Spleen (tissue), 11 donors: ENCODE measurements around the gene NDUFS2. TPM values are rescaled to one million over a fixed set of nuclear protein-coding genes. Genes with fewer than 3 reads are reported as not detected.

ENCODE experiments used
- DNase-seq: peaks from one replicate; pipeline ENCODE4 v3.0.0-alpha.2; 2020
- H3K27ac ChIP-seq, 8 donors: fragments of 200-600 bp; sonication (generic) in 7 of 8; 1 replicate in 4 of 8; 2 replicates in 4 of 8; pipeline versions ENCODE4 v1.5.0 to v1.8.0; 2016 to 2021; ENCODE audit warnings: inconsistent platforms in 4 of 8, mild to moderate bottlenecking in 4 of 8, moderate library complexity in 1 of 8
- H3K27me3 ChIP-seq, 7 donors: fragments of 200-600 bp; sonication (generic) in 6 of 7; replicated peaks in 1 of 7; 1 replicate in 4 of 7; 2 replicates in 3 of 7; pipeline versions ENCODE4 v1.5.0 to v1.8.0; 2016 to 2021; ENCODE audit warnings: inconsistent platforms in 3 of 7, mild to moderate bottlenecking in 1 of 7
- H3K36me3 ChIP-seq, 6 donors: fragments of 200-600 bp; sonication (generic) in 5 of 6; 1 replicate in 4 of 6; 2 replicates in 2 of 6; pipeline versions ENCODE4 v1.5.0 to v1.8.0; 2016 to 2021; ENCODE audit warnings: inconsistent platforms in 2 of 6
- H3K4me1 ChIP-seq, 6 donors: fragments of 200-600 bp; sonication (generic) in 5 of 6; 1 replicate in 3 of 6; 2 replicates in 3 of 6; pipeline versions ENCODE4 v1.5.0 to v1.8.0; 2016 to 2021; ENCODE audit warnings: inconsistent platforms in 3 of 6
- H3K4me3 ChIP-seq, 8 donors: fragments of 200-600 bp; sonication (generic) in 7 of 8; 1 replicate in 4 of 8; 2 replicates in 4 of 8; pipeline versions ENCODE4 v1.5.0 to v1.8.0; 2016 to 2021; ENCODE audit warnings: inconsistent platforms in 4 of 8, mild to moderate bottlenecking in 4 of 8, moderate library complexity in 2 of 8
- H3K9me3 ChIP-seq, 8 donors: fragments of 200-600 bp; sonication (generic) in 7 of 8; 1 replicate in 4 of 8; 2 replicates in 4 of 8; pipeline versions ENCODE4 v1.5.0 to v1.8.0; 2016 to 2021; ENCODE audit warnings: inconsistent platforms in 4 of 8
- POLR2A ChIP-seq, 3 donors: fragments of 450-650 bp; IDR thresholded peaks; one replicate each; pipeline ENCODE4 v1.5.1; 2017; ENCODE audit warnings: antibody characterized with exemption in 3 of 3, mild to moderate bottlenecking in 1 of 3
- POLR2AphosphoS5 ChIP-seq, 3 donors: sonication (generic); formaldehyde crosslinking; IDR thresholded peaks; one replicate each; pipeline ENCODE4 v1.5.1; 2017; ENCODE audit warnings: antibody characterized with exemption in 3 of 3
- WGBS, 5 donors: extraction: QIAGEN DNeasy Blood & Tissue Kit in 3 of 5; methylation state at CpG; one replicate each; pipeline versions ENCODE4 v1.1.5 to v1.1.7; 2013 to 2018; 5-methylcytosine and 5-hydroxymethylcytosine counted together
- intact Hi-C: fragments of 100-400 bp; cut with DNase I; formaldehyde crosslinking; loops from one replicate; pipeline ENCODE4 v1.15.0; 2023; ENCODE audit warnings: low total_unique reads
- polyA plus RNA-seq, 3 donors: library from polyadenylated mRNA; stranded (reverse); fragments of 200-250 nt; gene quantifications; one replicate each; pipeline ENCODE4 v1.2.1, GENCODE V29; 2013
- total RNA-seq, 7 donors: library from RNA; depleted of rRNA in 3 of 7; stranded (reverse); fragments of >200 nt in 3 of 7; fragmentation: NEBNext Ultra II Directional in 4 of 7; extraction: Animal tissue kit (Norgen Biotek cat#: 25700) in 4 of 7; gene quantifications; one replicate each; pipeline versions ENCODE4 v1.1.0 to v1.2.1, GENCODE V29; 2016 to 2021
- TF ChIP-seq, protein P1 (sequence below), 11 experiments: fragments of 200-600 bp in 7 of 11; fragments of 450-650 bp in 4 of 11; sonication (generic) in 4 of 11; IDR thresholded peaks in 8 of 11; conservative IDR thresholded peaks in 3 of 11; 1 replicate in 7 of 11; 2 replicates in 4 of 11; pipeline versions ENCODE4 v1.4.0 to v1.8.0; 2016 to 2021; ENCODE audit warnings: antibody characterized with exemption in 11 of 11, inconsistent platforms in 4 of 11, mild to moderate bottlenecking in 1 of 11
- donor health status: healthy with polysubstance abuse.
- donor health status: DM: no; HTN: no; CAD: no; lungs with moderate emphysema.
- donor health status: DM: no; HTN: no; CAD: no.
- donor health status: Bipolar disorder and iron deficiency.
- donor health status: healthy.
- donor health status: DM: no; HTN: no; CAD: no.
- donor health status: DM: yes; HTN: yes; CAD: no.

Gene NDUFS2
- total and polyA plus RNA-seq, 10 donors = 27.0 to 110 (median 83.6) TPM

DNA sequence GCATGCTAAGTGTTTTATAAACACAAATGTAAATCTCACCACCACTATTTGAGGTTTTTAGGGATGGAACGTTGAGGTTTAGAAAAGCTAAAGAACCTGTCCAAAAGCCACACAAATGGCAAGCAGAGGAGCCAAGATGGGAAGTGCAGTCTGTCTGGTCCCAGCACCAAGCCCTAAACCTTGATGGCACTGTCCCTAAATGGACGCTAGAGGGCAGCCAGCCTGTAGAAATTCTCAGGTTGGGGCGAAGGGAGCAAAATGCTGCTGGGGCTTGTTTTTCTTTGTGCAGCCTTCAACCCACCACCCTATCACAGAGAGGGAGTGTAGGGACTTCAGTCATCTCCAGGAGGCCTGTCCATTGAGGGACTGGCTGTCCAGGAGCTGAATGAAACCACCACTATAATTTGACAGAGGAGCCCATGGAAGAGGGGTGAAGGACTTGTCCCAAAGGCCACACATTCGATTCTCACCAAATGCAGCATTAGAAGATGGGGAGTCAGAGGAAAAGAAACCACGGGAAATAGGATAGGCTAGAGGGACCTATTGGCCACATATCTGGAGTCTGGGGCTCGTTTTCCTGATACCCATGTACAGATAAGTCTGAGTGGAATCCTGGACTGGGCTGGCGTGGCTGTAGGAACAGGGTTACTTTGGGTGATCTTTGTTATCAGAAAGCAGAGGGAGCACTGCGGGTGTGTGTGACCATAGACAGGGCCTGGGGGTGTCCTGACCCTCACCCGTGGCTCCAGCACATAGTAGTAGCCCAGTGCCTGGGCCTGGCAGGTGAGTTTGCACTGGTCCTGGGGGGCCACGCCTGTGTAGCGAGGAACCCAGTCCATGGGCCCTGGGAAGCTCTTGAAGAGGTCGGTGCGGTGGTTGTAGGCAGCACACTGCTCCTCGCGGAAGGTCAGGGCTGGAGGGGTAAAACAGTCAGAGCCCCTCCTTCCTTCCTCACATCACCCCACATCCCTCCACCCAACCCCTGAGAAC is 9.4 kb upstream of the NDUFS2 start:
- WGBS, 5 donors = 42 to 66% (median 55%) methylated on average over 9 to 15 of the region's 15 CpGs
- H3K27ac ChIP-seq = peak overlapping the region in 3 of 8 donors; percentile 21 to 97 (median 43)
- peak in 1 of 3 donors; percentile 56 for TF ChIP-seq POLR2AphosphoS5 (IDR thresholded peaks at IDR 0.05)
- no peak for TF ChIP-seq POLR2A (IDR thresholded peaks at IDR 0.05)
- TF ChIP-seq, protein P1, sequence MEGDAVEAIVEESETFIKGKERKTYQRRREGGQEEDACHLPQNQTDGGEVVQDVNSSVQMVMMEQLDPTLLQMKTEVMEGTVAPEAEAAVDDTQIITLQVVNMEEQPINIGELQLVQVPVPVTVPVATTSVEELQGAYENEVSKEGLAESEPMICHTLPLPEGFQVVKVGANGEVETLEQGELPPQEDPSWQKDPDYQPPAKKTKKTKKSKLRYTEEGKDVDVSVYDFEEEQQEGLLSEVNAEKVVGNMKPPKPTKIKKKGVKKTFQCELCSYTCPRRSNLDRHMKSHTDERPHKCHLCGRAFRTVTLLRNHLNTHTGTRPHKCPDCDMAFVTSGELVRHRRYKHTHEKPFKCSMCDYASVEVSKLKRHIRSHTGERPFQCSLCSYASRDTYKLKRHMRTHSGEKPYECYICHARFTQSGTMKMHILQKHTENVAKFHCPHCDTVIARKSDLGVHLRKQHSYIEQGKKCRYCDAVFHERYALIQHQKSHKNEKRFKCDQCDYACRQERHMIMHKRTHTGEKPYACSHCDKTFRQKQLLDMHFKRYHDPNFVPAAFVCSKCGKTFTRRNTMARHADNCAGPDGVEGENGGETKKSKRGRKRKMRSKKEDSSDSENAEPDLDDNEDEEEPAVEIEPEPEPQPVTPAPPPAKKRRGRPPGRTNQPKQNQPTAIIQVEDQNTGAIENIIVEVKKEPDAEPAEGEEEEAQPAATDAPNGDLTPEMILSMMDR (IDR thresholded peaks at IDR 0.05 in 8 of 11, conservative IDR thresholded peaks at IDR 0.05 in 3 of 11) = peak; percentile 83 to 95 (median 92)
- peaks cover 0 to 8% (median 0%) of the 10 kb centered on the region in 6 donors for H3K36me3 ChIP-seq
- DNase-seq = peak; percentile 86
- H3K4me1 ChIP-seq = peaks cover 42 to 94% (median 81%) of the 10 kb centered on the region in 6 donors
- intact Hi-C loops = no loop called here
- peak overlapping the region in 1 of 8 donors; percentile 7 for H3K4me3 ChIP-seq
- H3K9me3 ChIP-seq = no peaks in the 10 kb centered on the region
- H3K27me3 ChIP-seq = no peaks in the 10 kb centered on the region

DNA sequence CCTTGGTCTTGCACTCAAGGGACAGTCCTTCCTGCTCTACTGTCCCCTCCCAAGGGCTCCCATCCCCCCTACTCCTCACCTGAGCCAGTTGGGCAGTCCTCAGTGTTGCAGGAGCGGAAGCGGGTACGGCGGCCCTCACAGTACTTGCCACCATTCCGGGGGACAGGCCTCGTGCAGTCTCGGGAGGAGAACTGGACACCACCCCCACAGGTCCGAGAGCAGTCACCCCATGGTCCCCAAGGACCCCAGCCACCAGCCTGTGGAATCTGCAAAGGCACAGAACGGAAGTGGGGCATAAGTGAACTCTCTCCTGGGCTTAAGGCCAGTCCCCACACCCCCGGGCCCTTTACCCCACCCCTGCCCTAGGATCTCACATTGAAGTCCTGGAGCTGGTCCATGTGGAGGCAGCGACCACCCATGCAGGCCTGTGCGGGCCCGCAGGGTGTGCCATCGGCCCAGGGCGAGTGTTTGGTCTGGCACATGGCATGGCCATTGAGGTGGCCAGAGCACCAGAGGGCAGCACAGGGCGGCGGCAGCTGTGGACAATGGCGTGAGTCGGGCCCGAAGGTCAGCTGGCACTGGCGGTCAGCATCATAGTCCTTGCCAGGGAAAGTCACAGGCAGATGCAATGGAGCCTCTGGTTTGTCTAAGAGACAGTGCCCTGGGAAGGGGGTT is 8.5 kb upstream of the NDUFS2 start:
- peaks cover 0 to 8% (median 0%) of the 10 kb centered on the region in 6 donors for H3K36me3 ChIP-seq
- H3K27ac ChIP-seq = peak overlapping the region in 3 of 8 donors; percentile 43 to 97 (median 54)
- peaks cover 47 to 94% (median 85%) of the 10 kb centered on the region in 6 donors for H3K4me1 ChIP-seq
- 77 to 90% (median 83%) methylated on average over 21 of the region's 21 CpGs for WGBS, 5 donors
- H3K27me3 ChIP-seq = no peaks in the 10 kb centered on the region
- peak overlapping the region in 1 of 8 donors; percentile 7 for H3K4me3 ChIP-seq
- no peaks in the 10 kb centered on the region for H3K9me3 ChIP-seq
- DNase-seq = peak; percentile 84
- intact Hi-C loops = no loop called here
- TF ChIP-seq POLR2AphosphoS5 (IDR thresholded peaks at IDR 0.05) (peak; percentile 32 to 69 (median 52)), POLR2A (IDR thresholded peaks at IDR 0.05) (no peak)
- TF ChIP-seq, protein P1 (IDR thresholded peaks at IDR 0.05 in 8 of 11, conservative IDR thresholded peaks at IDR 0.05 in 3 of 11) = peak in 5 of 11 experiments; percentile 27 to 50 (median 35)

DNA sequence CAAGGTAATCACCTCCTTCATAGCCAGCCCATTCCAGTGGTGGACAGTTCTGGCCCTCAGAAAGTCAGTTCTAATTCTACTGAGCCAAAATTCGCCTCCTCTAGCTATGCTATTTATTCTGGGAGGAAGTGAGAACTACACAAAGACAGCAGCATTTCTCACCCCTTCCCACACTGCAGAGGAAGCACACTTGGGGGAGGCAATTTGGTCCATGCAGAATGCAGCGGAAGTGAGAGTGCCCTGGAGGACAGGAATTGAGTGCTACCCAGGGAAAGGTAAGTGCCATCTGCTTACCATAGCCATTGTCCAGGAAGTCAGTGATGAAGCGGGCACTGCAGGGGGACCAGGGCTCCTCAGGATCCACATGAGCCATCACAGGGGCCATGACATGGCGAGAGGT is 7.0 kb upstream of the NDUFS2 start:
- 57 to 69% (median 64%) methylated on average over 4 of the region's 4 CpGs for WGBS, 5 donors
- Histone ChIP-seq H3K27me3 (no peaks in the 10 kb centered on the region), H3K36me3 (peaks cover 0 to 8% (median 0%) of the 10 kb centered on the region in 6 donors), H3K4me3 (peak overlapping the region in 1 of 8 donors; percentile 62), H3K4me1 (peaks cover 48 to 100% (median 94%) of the 10 kb centered on the region in 6 donors), H3K27ac (peak overlapping the region; percentile 26 to 97 (median 54)), H3K9me3 (no peaks in the 10 kb centered on the region)
- TF ChIP-seq, protein P1 (IDR thresholded peaks at IDR 0.05 in 8 of 11, conservative IDR thresholded peaks at IDR 0.05 in 3 of 11) = no peak
- TF ChIP-seq POLR2AphosphoS5 (IDR thresholded peaks at IDR 0.05) (peak in 2 of 3 donors; percentile 9 to 63), POLR2A (IDR thresholded peaks at IDR 0.05) (no peak)
- peak; percentile 76 for DNase-seq
- intact Hi-C loops = no loop called here
